Activated naive CD4-positive, alpha-beta T cell treated with anti-CD3 and anti-CD28 coated beads, Interleukin-2, amount 50 U/mL, for 16 hours (primary cell): Measurements from ENCODE around the gene SNX7.

Experiments
- DNase-seq: peaks from one replicate; pipeline ENCODE4 v3.0.0-alpha.2; 2020

The SNX7 gene

GRCh38 chr1:98781906-98782305, 120.4 kb downstream of the SNX7 start:
- no peak for DNase-seq

GRCh38 chr1:98783821-98784220, 122.3 kb downstream of the SNX7 start:
- no peak for DNase-seq

GRCh38 chr1:98791498-98791897, 130.0 kb downstream of the SNX7 start:
- no peak for DNase-seq

GRCh38 chr1:98792123-98792522, 130.6 kb downstream of the SNX7 start:
- no peak for DNase-seq

- no peak for DNase-seq
Measured at GRCh38 chr1:98793136-98793535, 131.6 kb downstream of the SNX7 start.

- peak; percentile 42 for DNase-seq
Measured at GRCh38 chr1:98794196-98794886, 132.8 kb downstream of the SNX7 start.

- DNase-seq, result no peak
Measured at GRCh38 chr1:98796049-98796448, 134.5 kb downstream of the SNX7 start.

GRCh38 chr1:98797506-98797905, 136.0 kb downstream of the SNX7 start:
- DNase-seq, result no peak
